Pancreas (tissue), 10 donors: ENCODE results near the gene DRD2. TPM values are rescaled to one million over a fixed set of nuclear protein-coding genes. Genes with fewer than 3 reads are reported as not detected.

ENCODE experiments used
- ATAC-seq, 4 donors: fragments of 200-7000 bp; cut with Tn5 transposase; one replicate each; pipeline versions ENCODE4 v1.8.0 to v1.9.1; 2020; ENCODE audit warnings: mild to moderate bottlenecking in 4 of 4, moderate library complexity in 4 of 4
- DNase-seq, 6 donors: peaks; one replicate each; pipeline ENCODE4 v3.0.0-alpha.2; 2020
- FAIRE-seq: peaks from 2 replicates; lab custom pipeline; 2012; peaks lifted over from hg19 to GRCh38; lab: Jason Lieb, UNC
- H3K27ac ChIP-seq, 4 donors: fragments of 200-600 bp; sonication (generic); 1 replicate in 3 of 4; 2 replicates in 1 of 4; pipeline versions ENCODE4 v1.5.0 to v1.8.0; 2020
- H3K27me3 ChIP-seq, 4 donors: fragments of 200-600 bp; one replicate each; pipeline ENCODE4 v1.8.0; 2021
- H3K36me3 ChIP-seq, 3 donors: fragments of 200-600 bp; sonication (generic) in 1 of 3; one replicate each; pipeline versions ENCODE4 v1.5.0 to v1.8.0; 2020 to 2021
- H3K4me1 ChIP-seq, 3 donors: fragments of 200-600 bp; one replicate each; pipeline ENCODE4 v1.8.0; 2021
- H3K4me3 ChIP-seq, 4 donors: fragments of 200-600 bp; sonication (generic) in 2 of 4; one replicate each; pipeline versions ENCODE4 v1.5.0 to v1.8.0; 2020 to 2021
- H3K9me3 ChIP-seq, 4 donors: fragments of 200-600 bp; one replicate each; pipeline ENCODE4 v1.8.0; 2021
- WGBS, 2 donors: extraction: QIAGEN DNeasy Blood & Tissue Kit; methylation state at CpG; one replicate each; pipeline ENCODE4 v1.1.7; 2013; 5-methylcytosine and 5-hydroxymethylcytosine counted together
- intact Hi-C, 3 donors: fragments of 100-400 bp; cut with DNase I; formaldehyde crosslinking; loops; one replicate each; pipeline versions ENCODE4 v1.11.1 to v1.14.2; 2022
- polyA plus RNA-seq, 2 donors: library from polyadenylated mRNA; stranded (reverse); fragments of 200-250 nt; gene quantifications; one replicate each; pipeline ENCODE4 v1.2.3, GENCODE V29; 2013
- total RNA-seq, 6 donors: library from RNA; stranded (reverse); fragmentation: NEBNext Ultra II Directional in 4 of 6; extraction: Animal tissue kit (Norgen Biotek cat#: 25700) in 4 of 6; gene quantifications; one replicate each; pipeline versions ENCODE4 v1.2.1 to v1.2.4, GENCODE V29; 2021 to 2023
- TF ChIP-seq, protein P1 (sequence below), 4 donors: fragments of 200-600 bp; sonication (generic) in 3 of 4; IDR thresholded peaks; one replicate each; pipeline versions ENCODE4 v1.5.0 to v1.8.0; 2021; ENCODE audit warnings: antibody characterized with exemption in 4 of 4
- donor health status: healthy with polysubstance abuse.
- donor health status: DM: no; HTN: no; CAD: no; lungs with moderate emphysema.
- donor health status: DM: no; HTN: no; CAD: no.
- donor health status: control.
- donor health status: control.
- donor health status: Bipolar disorder and iron deficiency.
- donor health status: DM: yes; HTN: yes; CAD: no.
- donor health status: DM: no; HTN: no; CAD: no.
- donor health status: DM: no; HTN: no; CAD: no.
- donor health status: DM: yes; HTN: yes; CAD: no.

The DRD2 gene
- total and polyA plus RNA-seq, 8 donors = 0.19 to 0.63 (median 0.34) TPM; not detected in 5

DNA sequence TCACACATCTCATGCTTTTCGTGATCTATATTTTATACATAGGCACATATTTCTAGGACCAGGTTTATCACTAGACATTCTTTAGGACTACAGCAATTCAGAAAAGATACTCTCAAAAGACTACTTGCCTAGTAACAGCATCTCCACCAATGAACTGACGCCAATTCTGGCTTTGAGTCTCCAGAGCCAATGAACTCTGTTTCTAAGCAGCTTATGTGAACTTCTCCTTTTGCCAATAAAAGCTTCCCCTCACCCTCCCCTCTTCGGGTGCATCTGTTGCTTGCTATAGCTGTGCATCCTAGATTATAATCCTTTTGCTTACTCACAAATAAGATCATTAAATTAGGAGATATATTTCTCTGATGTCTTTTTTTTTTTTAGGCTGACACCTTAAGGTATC lies 99.0 kb downstream of the DRD2 start:
- H3K36me3 ChIP-seq = peaks cover 0 to 4% (median 0%) of the 10 kb centered on the region in 3 donors
- WGBS, 2 donors = 58 to 77% methylated on average over 3 of the region's 3 CpGs
- no peak overlapping the region for H3K4me3 ChIP-seq
- ATAC-seq (peak in 1 of 4 donors; percentile 56), FAIRE-seq (no peak), DNase-seq (no peak)
- H3K27me3 ChIP-seq = no peaks in the 10 kb centered on the region
- H3K27ac ChIP-seq = no peak overlapping the region
- intact Hi-C loops = no loop called here
- no peaks in the 10 kb centered on the region for H3K9me3 ChIP-seq
- TF ChIP-seq, protein P1, sequence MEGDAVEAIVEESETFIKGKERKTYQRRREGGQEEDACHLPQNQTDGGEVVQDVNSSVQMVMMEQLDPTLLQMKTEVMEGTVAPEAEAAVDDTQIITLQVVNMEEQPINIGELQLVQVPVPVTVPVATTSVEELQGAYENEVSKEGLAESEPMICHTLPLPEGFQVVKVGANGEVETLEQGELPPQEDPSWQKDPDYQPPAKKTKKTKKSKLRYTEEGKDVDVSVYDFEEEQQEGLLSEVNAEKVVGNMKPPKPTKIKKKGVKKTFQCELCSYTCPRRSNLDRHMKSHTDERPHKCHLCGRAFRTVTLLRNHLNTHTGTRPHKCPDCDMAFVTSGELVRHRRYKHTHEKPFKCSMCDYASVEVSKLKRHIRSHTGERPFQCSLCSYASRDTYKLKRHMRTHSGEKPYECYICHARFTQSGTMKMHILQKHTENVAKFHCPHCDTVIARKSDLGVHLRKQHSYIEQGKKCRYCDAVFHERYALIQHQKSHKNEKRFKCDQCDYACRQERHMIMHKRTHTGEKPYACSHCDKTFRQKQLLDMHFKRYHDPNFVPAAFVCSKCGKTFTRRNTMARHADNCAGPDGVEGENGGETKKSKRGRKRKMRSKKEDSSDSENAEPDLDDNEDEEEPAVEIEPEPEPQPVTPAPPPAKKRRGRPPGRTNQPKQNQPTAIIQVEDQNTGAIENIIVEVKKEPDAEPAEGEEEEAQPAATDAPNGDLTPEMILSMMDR (IDR thresholded peaks at IDR 0.05) = no peak
- no peaks in the 10 kb centered on the region for H3K4me1 ChIP-seq

DNA sequence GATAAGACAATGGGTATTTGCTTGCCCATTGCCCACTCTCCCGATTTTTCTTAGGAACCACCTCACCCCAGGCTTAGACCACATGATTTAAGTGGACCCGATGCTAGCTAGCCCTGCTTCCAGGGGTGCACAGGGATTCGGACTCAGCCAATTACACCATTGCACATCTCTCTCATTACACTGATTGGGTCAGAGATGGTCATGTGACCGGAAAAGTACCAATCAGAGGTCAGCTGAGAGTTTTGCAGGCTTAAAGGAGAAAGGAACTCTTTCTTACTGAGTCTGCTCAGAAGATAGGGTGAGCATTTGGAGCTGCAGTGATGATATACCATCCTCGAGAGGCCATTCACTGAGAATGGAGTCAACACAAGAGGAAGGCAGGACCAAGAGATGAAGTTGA lies 99.8 kb downstream of the DRD2 start:
- TF ChIP-seq, protein P1 (IDR thresholded peaks at IDR 0.05) = no peak
- 87 to 93% methylated on average over 5 of the region's 5 CpGs for WGBS, 2 donors
- DNase-seq (no peak), FAIRE-seq (no peak), ATAC-seq (no peak)
- Histone ChIP-seq H3K9me3 (no peaks in the 10 kb centered on the region), H3K4me1 (no peaks in the 10 kb centered on the region), H3K27ac (no peak overlapping the region), H3K36me3 (peaks cover 0 to 4% (median 0%) of the 10 kb centered on the region in 3 donors), H3K27me3 (no peaks in the 10 kb centered on the region), H3K4me3 (no peak overlapping the region)
- intact Hi-C loops = no loop called here

DNA sequence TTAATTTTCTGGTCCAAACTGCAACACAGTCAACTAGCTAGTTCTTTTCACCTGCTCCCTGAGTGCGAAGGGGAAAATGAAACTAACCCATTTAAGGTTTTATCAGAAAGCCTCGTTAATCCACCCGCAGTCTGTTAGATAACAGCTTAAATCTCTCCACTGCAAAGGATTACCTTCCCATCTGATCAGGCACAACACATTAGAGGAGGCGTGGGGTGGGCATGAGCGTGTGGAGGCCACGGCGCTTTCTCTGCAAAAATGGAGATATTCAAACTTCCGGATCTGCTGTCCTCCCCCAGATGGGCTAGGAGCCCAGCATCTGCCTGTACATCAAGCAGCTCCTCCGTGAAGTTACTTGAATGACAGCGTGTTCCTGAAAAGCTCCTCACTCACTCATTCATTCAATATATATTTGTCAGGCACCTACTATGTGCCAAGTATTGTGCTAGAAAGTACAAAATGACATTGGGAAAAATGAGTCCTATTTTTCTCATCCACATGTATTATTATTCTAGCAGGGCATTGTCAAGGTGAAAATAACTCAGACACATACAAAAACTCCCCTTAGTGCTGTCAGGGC lies 101.1 kb downstream of the DRD2 start:
- Histone ChIP-seq H3K4me1 (no peaks in the 10 kb centered on the region), H3K9me3 (no peaks in the 10 kb centered on the region), H3K36me3 (peaks cover 0 to 4% (median 0%) of the 10 kb centered on the region in 3 donors), H3K27me3 (no peaks in the 10 kb centered on the region), H3K27ac (no peak overlapping the region), H3K4me3 (no peak overlapping the region)
- no peak for DNase-seq
- WGBS, 2 donors = 78 to 88% methylated on average over 10 of the region's 10 CpGs
- no peak for FAIRE-seq
- intact Hi-C loops = no loop called here
- TF ChIP-seq, protein P1 (IDR thresholded peaks at IDR 0.05) = no peak
- no peak for ATAC-seq

DNA sequence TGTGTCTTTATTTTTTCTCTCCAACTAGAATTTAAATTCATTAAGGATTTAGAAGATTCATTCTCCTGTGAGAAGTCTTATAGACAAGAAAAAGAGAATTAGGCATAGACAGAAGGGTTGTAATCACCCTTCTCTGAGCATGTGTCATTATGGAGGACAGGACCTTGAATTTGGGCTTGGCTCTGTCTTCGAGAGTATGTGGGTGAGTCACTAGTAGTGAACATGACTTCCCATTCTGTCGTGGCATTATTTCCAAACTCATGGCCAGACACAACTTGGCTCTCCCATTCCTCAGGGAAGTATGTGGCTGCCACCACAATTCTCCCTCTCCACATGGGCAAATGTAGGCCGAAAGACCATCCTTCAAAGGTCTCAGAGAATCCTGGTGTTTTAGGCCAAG lies 101.9 kb downstream of the DRD2 start:
- H3K27ac ChIP-seq = no peak overlapping the region
- ATAC-seq = no peak

DNA sequence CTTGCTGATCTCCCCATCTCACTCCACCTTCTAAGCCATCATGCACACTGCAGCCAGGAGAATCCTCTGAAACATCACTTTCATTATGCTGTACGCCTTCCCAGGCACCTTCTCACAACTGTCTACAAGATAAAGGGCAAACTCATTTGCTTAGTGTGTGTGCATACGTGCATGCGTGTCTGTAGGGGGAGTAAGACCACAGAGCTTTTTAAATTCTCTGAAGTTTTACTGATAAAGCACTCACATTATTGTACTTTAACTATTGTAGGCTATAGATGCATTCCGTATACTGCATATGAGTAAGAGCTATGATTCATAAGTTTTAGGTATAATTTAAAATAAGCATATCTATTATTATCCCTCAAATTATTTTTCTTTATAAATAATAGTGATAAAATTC lies 102.9 kb downstream of the DRD2 start:
- 84 to 86% methylated on average over 4 of the region's 4 CpGs for WGBS, 2 donors
- FAIRE-seq = no peak
- intact Hi-C loops = no loop called here
- H3K4me3 ChIP-seq = no peak overlapping the region
- H3K36me3 ChIP-seq = peaks cover 0 to 4% (median 0%) of the 10 kb centered on the region in 3 donors
- DNase-seq = no peak
- H3K4me1 ChIP-seq = no peaks in the 10 kb centered on the region
- H3K9me3 ChIP-seq = no peaks in the 10 kb centered on the region
- no peak overlapping the region for H3K27ac ChIP-seq
- TF ChIP-seq, protein P1 (IDR thresholded peaks at IDR 0.05) = no peak
- no peaks in the 10 kb centered on the region for H3K27me3 ChIP-seq
- ATAC-seq = no peak

More for the DNA sequence above, 101.9 kb downstream of the DRD2 start:
- TF ChIP-seq, protein P1 (IDR thresholded peaks at IDR 0.05) = no peak
- Histone ChIP-seq H3K4me1 (no peaks in the 10 kb centered on the region), H3K27me3 (no peaks in the 10 kb centered on the region), H3K36me3 (peaks cover 0 to 4% (median 0%) of the 10 kb centered on the region in 3 donors), H3K4me3 (no peak overlapping the region), H3K9me3 (no peaks in the 10 kb centered on the region)
- WGBS, 2 donors = 84 to 88% methylated on average over 3 of the region's 3 CpGs
- DNase-seq = no peak
- intact Hi-C loops = no loop called here
- FAIRE-seq = no peak
